HCT116 (cell line): ENCODE results near the gene CUEDC1. TPM values are rescaled to one million over a fixed set of nuclear protein-coding genes. Genes with fewer than 3 reads are reported as not detected.
A peak's percentile ranks its signal among the peaks of the same experiment; 100 is the strongest.
"Not testable (repeated sequence)": the region's sequence is repeated elsewhere in the genome, so short reads cannot be mapped to it uniquely, and the experiment has no call there.

Source experiments
- ATAC-seq: fragments of 200-7000 bp; cut with Tn5 transposase; 2 replicates; pipeline ENCODE4 v1.9.1; 2020; ENCODE audit warnings: mild to moderate bottlenecking, moderate library complexity
- BruUV-seq: library from RNA; stranded (reverse); fragments of 400-500 nt; replicated peaks from 2 replicates; lab custom pipeline; 2021; lab: Mats Ljungman, UMichigan
- CTCF ChIA-PET: fragments of 300-600 bp; sonication (Branson Sonifier 250); formaldehyde crosslinking; loops from one replicate; lab custom pipeline; 2021; ENCODE audit warnings: antibody characterized with exemption; lab: Charles Lee
- POLR2A ChIA-PET: fragments of 300-600, 350-600 bp; sonication (Branson Sonifier 250); formaldehyde crosslinking; loops from one replicate; lab custom pipeline; 2021; ENCODE audit warnings: antibody characterized with exemption; lab: Charles Lee
- RAD21 ChIA-PET, 2 experiments: fragments of 300-600 bp; sonication (Branson Sonifier 250); formaldehyde crosslinking; loops; one replicate each; lab custom pipeline; 2023; ENCODE audit warnings: low total read pairs in 2 of 2; ENCODE audit not compliant: uncharacterized antibody in 2 of 2, unreplicated experiment in 2 of 2, low non-redundant PET in 1 of 2; lab: Charles Lee
- DNase-seq: peaks from one replicate; pipeline ENCODE4 v3.0.0-alpha.2; 2010; ENCODE audit warnings: low read depth, low spot score
- H2AFZ ChIP-seq: fragments of 200-600 bp; shearing (Covaris generic), sonication (generic); 2 replicates; pipeline ENCODE4 v1.6.1; 2017; ENCODE audit warnings: low read depth, mixed run types, mixed read lengths, antibody characterized with exemption, low read length; ENCODE audit not compliant: poor library complexity, severe bottlenecking
- H3K27ac ChIP-seq: 2 replicates; pipeline ENCODE4 v1.5.1; 2012; ENCODE audit warnings: low read depth, low read length
- H3K27me3 ChIP-seq: fragments of 200-600 bp; sonication (generic); 2 replicates; pipeline ENCODE4 v1.6.1; 2016; ENCODE audit warnings: mixed run types, low read length, mixed read lengths; ENCODE audit not compliant: insufficient read depth
- H3K36me3 ChIP-seq, 2 experiments: fragments of 200-500 bp in 1 of 2; fragments of 200-600 bp in 1 of 2; sonication (Bioruptor generic) in 1 of 2; sonication (generic) in 1 of 2; 2 replicates each; pipeline versions ENCODE4 v1.5.1 to v1.6.1; 2014 to 2016; ENCODE audit warnings: low read length in 2 of 2, inconsistent platforms in 1 of 2, mixed read lengths in 1 of 2, mixed run types in 1 of 2; ENCODE audit not compliant: insufficient read depth in 2 of 2, control insufficient read depth in 1 of 2
- H3K4me1 ChIP-seq, 2 experiments: fragments of 200-600 bp in 1 of 2; sonication (generic) in 1 of 2; 2 replicates each; pipeline versions ENCODE4 v1.5.1 to v1.6.1; 2012 to 2017; ENCODE audit warnings: low read length in 2 of 2, inconsistent platforms in 1 of 2, mild to moderate bottlenecking in 1 of 2, mixed read lengths in 1 of 2, mixed run types in 1 of 2, moderate library complexity in 1 of 2; ENCODE audit not compliant: insufficient read depth in 2 of 2, control insufficient read depth in 1 of 2
- H3K4me2 ChIP-seq: fragments of 200-600 bp; sonication (generic); 2 replicates; pipeline ENCODE4 v1.6.1; 2017; ENCODE audit warnings: mixed run types, low read length, mixed read lengths
- H3K4me3 ChIP-seq, 2 experiments: fragments of 200-600 bp in 1 of 2; sonication (generic) in 1 of 2; replicated peaks in 1 of 2; 2 replicates each; pipeline ENCODE4 v1.5.1; 2011 to 2016; ENCODE audit warnings: low read length in 2 of 2, control low read depth in 1 of 2, low read depth in 1 of 2, mild to moderate bottlenecking in 1 of 2, mixed read lengths in 1 of 2, mixed run types in 1 of 2
- H3K79me2 ChIP-seq: fragments of 200-600 bp; sonication (generic); 2 replicates; pipeline ENCODE4 v1.6.1; 2017; ENCODE audit warnings: mild to moderate bottlenecking, mixed run types, low read length, moderate library complexity, mixed read lengths; ENCODE audit not compliant: insufficient read depth
- H3K9ac ChIP-seq: fragments of 200-600 bp; sonication (generic); 2 replicates; pipeline ENCODE4 v1.6.1; 2016; ENCODE audit warnings: low read length, mixed read lengths
- H3K9me2 ChIP-seq: fragments of 200-600 bp; sonication (generic), shearing (Covaris generic); 2 replicates; pipeline ENCODE4 v1.6.1; 2017; ENCODE audit warnings: mixed run types, mild to moderate bottlenecking, moderate library complexity; ENCODE audit not compliant: insufficient read depth
- H3K9me3 ChIP-seq, 2 experiments: fragments of 200-500 bp in 1 of 2; fragments of 200-600 bp in 1 of 2; sonication (Bioruptor generic) in 1 of 2; sonication (generic) in 1 of 2; 2 replicates each; pipeline ENCODE4 v1.6.1; 2014 to 2017; ENCODE audit warnings: low read length in 2 of 2, mixed read lengths in 2 of 2, inconsistent platforms in 1 of 2, low read depth in 1 of 2, mild to moderate bottlenecking in 1 of 2, mixed run types in 1 of 2, moderate library complexity in 1 of 2; ENCODE audit not compliant: control insufficient read depth in 1 of 2, insufficient read depth in 1 of 2
- H4K20me1 ChIP-seq: fragments of 200-600 bp; sonication (generic), shearing (Covaris generic); 2 replicates; pipeline ENCODE4 v1.6.1; 2017; ENCODE audit warnings: mixed run types, mild to moderate bottlenecking, moderate library complexity; ENCODE audit not compliant: insufficient read depth
- CBX3 ChIP-seq: IDR thresholded peaks from 2 replicates; pipeline ENCODE4 v1.6.1; 2012; ENCODE audit warnings: low read depth
- CEBPB ChIP-seq: IDR thresholded peaks from 2 replicates; pipeline ENCODE4 v1.6.1; 2012; ENCODE audit warnings: low read depth
- EZH2 ChIP-seq: fragments of 200-600 bp; sonication (generic); IDR thresholded peaks from 2 replicates; pipeline ENCODE4 v1.6.1; 2017; ENCODE audit warnings: antibody characterized with exemption, mixed run types
- JUND ChIP-seq: IDR thresholded peaks from 2 replicates; pipeline ENCODE4 v1.6.1; 2012
- POLR2AphosphoS5 ChIP-seq: IDR thresholded peaks from 2 replicates; pipeline ENCODE4 v1.6.1; 2011; ENCODE audit warnings: mild to moderate bottlenecking, low read depth, low read length, moderate library complexity
- ZFX ChIP-seq: fragments of 450-650 bp; IDR thresholded peaks from 2 replicates; pipeline ENCODE4 v1.6.1; 2017
- intact Hi-C: fragments of 100-400 bp; cut with micrococcal nuclease; formaldehyde crosslinking; loops from 2 replicates; pipeline ENCODE4 v1.10.0; 2022
- total RNA-seq: library from RNA; stranded (reverse); gene quantifications from one replicate; pipeline ENCODE4 v1.2.1, GENCODE V29; 2021; ENCODE audit not compliant: unreplicated experiment

The CUEDC1 gene
- total RNA-seq, 1 experiment from 2014 or later, result 60.2 TPM

DNA sequence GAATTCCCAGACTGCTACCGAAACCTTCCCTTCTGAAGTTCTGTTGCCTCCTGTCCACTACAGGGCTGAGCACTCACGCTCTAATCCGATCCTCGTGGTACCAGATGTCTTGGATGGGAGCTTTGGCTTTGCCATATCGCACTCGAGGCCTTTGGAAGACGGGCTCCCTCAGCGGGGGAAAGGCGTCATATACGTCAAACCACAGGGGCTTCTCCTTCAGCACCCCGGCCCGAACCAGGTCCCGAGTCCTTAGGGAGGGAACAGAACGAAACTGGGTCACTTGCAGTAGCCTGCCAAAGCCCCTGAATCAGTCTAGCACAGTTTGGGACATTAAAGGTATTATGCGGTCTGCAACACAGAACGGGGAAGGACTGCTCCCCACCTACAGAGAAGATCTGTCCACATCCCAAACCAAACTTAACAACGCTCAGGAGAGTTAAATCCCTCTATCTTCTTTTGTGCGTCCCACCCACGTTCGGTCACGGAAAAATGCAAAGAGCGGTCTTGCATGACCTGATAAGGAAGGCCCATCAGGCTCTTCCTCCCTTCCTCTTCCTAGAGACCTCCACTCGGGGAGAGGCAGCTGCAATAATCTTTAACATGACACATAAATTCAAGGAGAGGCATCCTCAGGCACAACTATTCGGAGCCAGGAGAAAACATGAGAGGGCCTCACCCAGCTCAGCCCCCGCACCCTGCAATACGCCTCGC, 105.9 kb downstream of the CUEDC1 start:
- ATAC-seq (peak; percentile 39), DNase-seq (no peak)
- TF ChIP-seq EZH2 (no peak), CBX3 (no peak), CEBPB (no peak), POLR2AphosphoS5 (no peak), JUND (no peak), ZFX (no peak)
- Histone ChIP-seq H3K36me3 (peaks cover 13 to 14% of the 10 kb centered on the region in 2 experiments), H3K27ac (peak overlapping the region; percentile 71), H3K79me2 (peaks cover 52% of the 10 kb centered on the region), H3K9me2 (no peaks in the 10 kb centered on the region), H3K4me2 (peak overlapping the region; percentile 91), H3K9ac (peak overlapping the region; percentile 83), H2AFZ (no peak overlapping the region), H3K4me1 (peaks cover 12 to 36% of the 10 kb centered on the region in 2 experiments), H3K9me3 (no peaks in the 10 kb centered on the region), H3K27me3 (no peaks in the 10 kb centered on the region), H4K20me1 (peaks cover 9% of the 10 kb centered on the region; the same call in 1 of the 2 replicates), H3K4me3 (peak overlapping the region; percentile 88 to 94)
- BruUV-seq, result TSS peak; percentile 74
- POLR2A ChIA-PET, result interaction anchor here (1.0 to 3.5 kb wide), 6 partner anchors 11 to 234 kb away, joined by 5 to 25 read pairs (median 5); partner anchors contain the start of genes DYNLL2 and SRSF1
- intact Hi-C loops, result no loop called here
- CTCF ChIA-PET, result interaction anchor here (1.0 to 2.7 kb wide), 7 partner anchors 10 to 157 kb away, joined by 3 to 22 read pairs (median 3); no protein-coding TSS in a partner anchor
- RAD21 ChIA-PET, result interaction anchor here (0.6 to 1.7 kb wide), 10 partner anchors 11 to 624 kb away, joined by 3 to 7 read pairs (median 3); no protein-coding TSS in a partner anchor

DNA sequence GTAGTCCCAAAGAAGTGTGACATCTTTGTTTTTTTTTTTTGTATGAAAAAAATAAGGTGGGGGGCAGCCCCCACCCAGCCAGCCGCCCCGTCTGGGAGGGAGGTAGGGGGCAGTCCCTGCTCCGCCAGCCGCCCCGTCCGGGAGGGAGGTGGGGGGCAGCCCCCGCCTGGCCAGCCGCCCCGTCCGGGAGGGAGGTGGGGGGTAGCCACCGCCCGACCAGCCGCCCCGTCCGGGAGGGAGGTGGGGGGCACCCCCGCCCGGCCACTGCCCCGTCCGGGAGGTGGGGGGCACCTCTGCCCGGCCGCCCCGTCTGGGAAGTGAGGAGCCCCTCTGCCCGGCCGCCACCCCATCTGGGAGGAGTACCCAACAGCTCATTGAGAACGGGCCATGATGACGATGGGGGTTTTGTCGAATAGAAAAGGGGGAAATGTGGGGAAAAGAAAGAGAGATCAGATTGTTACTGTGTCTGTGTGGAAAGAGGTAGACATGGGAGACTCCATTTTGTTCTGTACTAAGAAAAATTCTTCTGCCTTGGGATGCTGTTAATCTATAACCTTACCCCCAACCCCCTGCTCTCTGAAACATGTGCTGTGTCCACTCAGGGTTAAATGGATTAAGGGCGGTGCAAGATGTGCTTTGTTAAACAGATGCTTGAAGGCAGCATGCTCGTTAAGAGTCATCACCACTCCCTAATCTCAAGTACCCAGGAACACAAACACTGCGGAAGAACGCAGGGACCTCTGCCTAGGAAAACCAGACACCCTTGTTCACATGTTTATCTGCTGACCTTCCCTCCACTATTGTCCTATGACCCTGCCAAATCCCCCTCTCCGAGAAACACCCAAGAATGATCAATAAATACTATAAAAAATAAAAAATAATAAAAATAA, 108.9 kb downstream of the CUEDC1 start:
- Histone ChIP-seq H3K4me1 (peaks cover 8 to 26% of the 10 kb centered on the region in 2 experiments), H4K20me1 (peaks cover 13% of the 10 kb centered on the region; the same call in 1 of the 2 replicates), H3K79me2 (peaks cover 81% of the 10 kb centered on the region), H3K36me3 (peaks cover 15 to 19% of the 10 kb centered on the region in 2 experiments)
- H3K9me3 ChIP-seq, DNase-seq, intact Hi-C loops, H3K9ac ChIP-seq, RAD21 ChIA-PET, H2AFZ ChIP-seq, H3K4me3 ChIP-seq, H3K4me2 ChIP-seq, H3K27me3 ChIP-seq, ATAC-seq, H3K9me2 ChIP-seq, H3K27ac ChIP-seq, BruUV-seq, POLR2A ChIA-PET: not testable (repeated sequence)
- CTCF ChIA-PET, result interaction anchor here (0.7 kb wide), 1 partner anchor 153 kb away, joined by 3 read pairs; no protein-coding TSS in a partner anchor
